Measurements from ENCODE around the gene GTPBP8.
A peak's percentile ranks its signal among the peaks of the same experiment; 100 is the strongest.
"Not testable (repeated sequence)": the region's sequence is repeated elsewhere in the genome, so short reads cannot be mapped to it uniquely, and the experiment has no call there.

GTPBP8 gene

DNA sequence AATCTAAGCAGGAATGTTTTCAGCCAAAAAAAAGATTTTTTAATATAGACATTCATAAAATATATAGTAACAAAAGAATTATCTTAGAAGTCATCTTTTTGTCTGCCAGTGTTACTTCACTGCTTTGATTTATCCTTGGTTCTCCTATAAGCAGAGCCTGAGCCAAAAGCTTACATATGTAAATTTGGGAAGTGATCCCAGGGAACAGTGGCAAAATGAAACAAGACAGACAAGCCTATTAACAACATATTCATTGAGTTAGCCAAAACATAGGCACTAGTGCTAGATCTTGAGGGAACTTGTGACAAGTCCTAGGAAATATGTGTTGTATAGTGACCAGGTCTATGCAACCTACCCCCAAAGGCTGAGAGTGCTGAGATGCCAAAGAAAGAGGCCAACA, 11.3 kb downstream of the GTPBP8 start:
- no peak for DNase-seq

- DNase-seq: no peak
Measured at GRCh38 chr3:113002679-113003078, 11.9 kb downstream of the GTPBP8 start.

GRCh38 chr3:113005611-113006010, 14.8 kb downstream of the GTPBP8 start:
- DNase-seq: no peak

DNA sequence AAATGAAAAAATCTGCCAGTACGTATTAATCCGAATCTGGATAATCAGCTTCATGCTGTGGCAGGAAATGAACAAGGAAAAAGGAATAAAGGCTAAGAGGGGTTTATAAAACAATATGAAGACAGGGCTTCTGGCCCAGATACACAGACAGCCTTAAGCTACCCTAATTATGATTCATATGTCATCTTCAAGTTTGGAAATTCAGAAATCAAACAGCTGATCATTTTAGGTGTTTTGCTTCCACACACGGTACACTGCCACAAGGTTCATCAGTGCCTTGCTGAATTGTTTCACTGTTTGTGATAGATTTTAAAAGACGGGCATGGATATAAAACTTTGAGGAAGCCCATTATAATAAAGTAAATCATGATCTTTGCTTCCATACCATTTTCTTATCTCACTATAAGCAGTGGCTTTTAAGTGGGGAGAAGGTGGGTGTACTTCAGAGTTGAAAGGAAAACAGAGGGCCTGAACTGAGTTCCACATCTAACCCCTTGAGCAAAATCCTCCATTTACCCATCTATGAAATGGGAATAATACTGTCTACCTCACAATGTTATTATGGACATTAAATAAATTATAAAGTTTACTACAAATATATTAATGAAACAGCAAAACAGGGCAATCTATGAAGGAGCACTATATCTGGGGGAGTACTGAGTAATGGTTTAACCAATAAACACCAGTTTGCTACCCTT, 15.7 kb downstream of the GTPBP8 start:
- no peak for DNase-seq

- no peak for DNase-seq
Measured at GRCh38 chr3:113008117-113008516, 17.3 kb downstream of the GTPBP8 start.

GRCh38 chr3:113013593-113013992, 22.8 kb downstream of the GTPBP8 start:
- no peak for DNase-seq

GRCh38 chr3:113018536-113019181, 27.9 kb downstream of the GTPBP8 start:
- peak; percentile 12 for DNase-seq

GRCh38 chr3:113019182-113020137, 28.7 kb downstream of the GTPBP8 start:
- peak; percentile 93 for DNase-seq

DNA sequence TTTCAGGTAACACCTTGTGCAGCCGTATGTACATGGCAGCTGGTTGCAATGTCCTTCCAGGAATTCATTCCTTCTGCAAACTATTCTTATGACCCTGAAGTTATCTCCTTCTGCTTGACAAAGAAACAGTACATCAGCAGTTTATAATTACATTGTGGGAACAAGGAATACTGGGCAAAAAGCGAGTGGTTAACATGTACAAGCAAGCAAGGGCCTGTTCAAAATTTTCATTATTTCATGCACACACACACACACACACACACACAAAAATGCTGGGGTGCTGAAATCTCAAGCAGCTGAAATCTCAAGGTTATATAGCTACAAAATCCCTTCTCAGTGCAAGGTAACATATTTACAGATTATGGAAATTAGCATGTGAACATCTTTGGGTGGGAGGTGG, 30.7 kb downstream of the GTPBP8 start:
- no peak for DNase-seq

DNA sequence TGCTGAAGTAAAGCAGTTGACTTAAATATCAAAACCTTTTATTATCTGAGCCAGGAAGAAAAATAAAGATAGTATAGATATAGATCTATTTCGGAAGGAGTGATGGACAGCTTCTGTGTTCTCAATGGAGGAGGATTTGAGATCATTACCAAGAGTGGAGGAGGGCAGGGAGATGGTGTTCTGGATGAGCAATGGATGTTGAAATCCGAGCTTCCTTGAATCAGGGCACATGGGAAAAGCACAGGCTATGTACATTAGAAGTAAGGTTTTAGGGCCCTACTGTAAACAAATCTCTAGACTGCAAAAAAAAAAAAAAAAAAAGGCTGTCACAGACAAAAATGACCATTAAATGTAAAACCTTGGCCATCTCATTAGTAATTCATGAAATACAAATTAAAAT, 43.2 kb downstream of the GTPBP8 start:
- no peak for DNase-seq

DNA sequence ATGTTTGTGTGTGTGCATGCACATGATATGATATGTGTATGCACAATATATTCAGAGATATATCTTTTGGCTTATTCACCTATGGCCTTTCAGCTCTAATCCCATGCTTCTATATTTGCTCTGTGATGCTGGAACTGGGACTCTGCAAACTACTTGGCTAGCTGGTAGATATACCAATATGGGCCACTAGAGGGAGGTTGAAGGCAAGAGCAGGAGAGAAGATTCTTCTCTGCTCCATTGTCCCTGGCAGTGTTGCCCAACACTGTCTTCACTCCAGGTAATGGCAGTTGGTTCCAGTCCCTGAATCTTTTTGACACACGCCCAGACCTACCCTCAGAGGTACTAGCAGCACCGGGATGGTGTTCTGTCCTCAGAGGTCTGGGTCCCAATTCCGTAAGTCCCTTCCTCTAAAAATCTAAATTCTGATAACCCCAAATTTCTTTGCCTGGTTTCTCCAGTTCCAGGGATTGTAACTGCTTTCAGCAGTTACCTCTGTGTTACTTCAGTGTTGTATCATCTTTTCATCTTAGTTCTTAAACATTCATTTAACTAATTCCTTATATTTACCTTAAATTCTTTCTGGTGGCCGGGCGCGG, 44.7 kb downstream of the GTPBP8 start:
- DNase-seq: peak; percentile 70

GRCh38 chr3:113038328-113038727, 47.5 kb downstream of the GTPBP8 start:
- DNase-seq: no peak

- DNase-seq: no peak
Measured at GRCh38 chr3:113039546-113039945, 48.8 kb downstream of the GTPBP8 start.

DNA sequence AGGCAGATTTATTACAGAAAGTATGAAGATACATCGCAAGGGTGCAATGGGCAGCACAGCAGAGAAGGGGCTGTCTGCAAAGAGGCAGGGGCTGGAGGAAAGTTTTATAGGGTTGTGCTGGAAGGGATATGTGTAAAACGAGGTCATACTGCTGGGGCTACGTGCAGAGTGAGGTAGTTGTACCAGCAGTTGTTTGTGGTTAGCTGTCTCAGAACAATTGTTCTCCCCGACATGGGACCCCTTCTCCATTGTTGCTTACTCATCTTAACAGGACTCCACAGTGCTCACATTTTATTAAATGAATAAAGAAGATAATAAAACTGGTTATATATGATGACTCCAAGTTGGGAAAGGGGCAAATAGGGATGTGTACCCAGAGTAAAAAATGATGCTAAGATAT, 49.4 kb downstream of the GTPBP8 start:
- no peak for DNase-seq

DNA sequence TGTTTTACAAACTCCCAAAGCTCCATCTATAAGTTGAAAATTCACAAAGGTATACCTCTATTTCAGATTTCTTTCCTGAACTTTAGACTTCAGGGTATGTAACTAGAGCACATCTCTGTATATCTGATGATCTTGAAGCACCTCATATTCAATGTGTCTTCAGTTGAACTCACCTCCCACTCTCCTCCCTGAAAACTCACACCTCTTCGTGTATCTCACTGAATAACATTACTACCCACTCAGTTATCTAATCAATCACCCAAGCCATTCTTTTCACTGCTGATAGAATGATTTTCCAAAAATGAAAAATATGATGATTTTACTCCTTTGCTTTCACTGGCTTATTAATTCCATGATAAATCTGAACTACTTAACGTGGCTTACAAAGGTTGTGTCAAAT, 52.9 kb downstream of the GTPBP8 start:
- no peak for DNase-seq

DNA sequence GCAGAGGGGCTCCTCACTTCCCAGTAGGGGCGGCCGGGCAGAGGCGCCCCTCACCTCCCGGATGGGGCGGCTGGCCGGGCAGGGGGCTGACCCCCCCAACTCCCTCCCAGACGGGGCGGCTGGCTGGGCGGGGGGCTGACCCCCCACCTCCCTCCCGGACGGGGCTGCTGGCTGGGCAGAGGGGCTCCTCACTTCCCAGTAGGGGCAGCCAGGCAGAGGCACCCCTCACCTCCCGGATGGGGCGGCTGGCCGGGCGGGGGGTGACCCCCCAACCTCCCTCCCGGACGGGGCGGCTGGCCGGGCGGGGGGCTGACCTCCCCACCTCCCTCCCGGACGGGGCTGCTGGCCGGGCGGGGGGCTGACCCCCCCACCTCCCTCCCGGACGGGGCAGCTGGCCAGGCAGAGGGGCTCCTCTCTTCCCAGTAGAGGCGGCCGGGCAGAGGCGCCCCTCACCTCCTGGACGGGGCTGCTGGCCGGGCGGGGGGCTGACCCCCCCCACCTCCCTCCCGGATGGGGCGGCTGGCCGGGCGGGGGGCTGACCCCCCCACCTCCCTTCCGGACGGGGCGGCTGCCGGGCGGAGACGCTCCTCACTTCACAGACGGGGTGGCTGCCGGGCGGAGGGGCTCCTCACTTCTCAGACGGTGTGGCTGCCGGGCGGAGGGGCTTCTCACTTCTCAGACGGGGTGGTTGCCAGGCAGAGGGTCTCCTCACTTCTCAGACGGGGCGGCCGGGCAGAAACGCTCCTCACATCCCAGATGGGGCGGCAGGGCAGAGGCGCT, 55.6 kb downstream of the GTPBP8 start:
- not testable (repeated sequence) for DNase-seq

GRCh38 chr3:113051302-113051711, 60.5 kb downstream of the GTPBP8 start:
- DNase-seq: peak; percentile 87

All from NCI-H1436 (cell line).